Nephron (organoid): ENCODE results near the gene B3GALT5.

ENCODE experiments used
- H3K27ac Mint-ChIP-seq, 3 experiments: 2 replicates each; pipeline ENCODE4 v1.8.0; 2020; ENCODE audit warnings: mixed read lengths in 3 of 3, mild to moderate bottlenecking in 2 of 3, moderate library complexity in 1 of 3
- H3K27me3 Mint-ChIP-seq: 2 replicates; pipeline ENCODE4 v1.8.0; 2021; ENCODE audit warnings: low read depth, mild to moderate bottlenecking, moderate library complexity, mixed read lengths
- H3K36me3 Mint-ChIP-seq: 2 replicates; pipeline ENCODE4 v1.8.0; 2020; ENCODE audit warnings: low read depth, mixed read lengths
- H3K4me1 Mint-ChIP-seq: 2 replicates; pipeline ENCODE4 v1.8.0; 2020; ENCODE audit warnings: mixed read lengths
- H3K4me3 Mint-ChIP-seq, 3 experiments: 2 replicates each; pipeline ENCODE4 v1.8.0; 2020; ENCODE audit warnings: mild to moderate bottlenecking in 3 of 3, mixed read lengths in 3 of 3, moderate library complexity in 2 of 3
- H3K9me3 Mint-ChIP-seq: 2 replicates; pipeline ENCODE4 v1.8.0; 2020; ENCODE audit warnings: mixed read lengths
- CTCF ChIP-seq, 3 experiments: fragments of 200-600 bp; sonication (generic); IDR thresholded peaks; one replicate each; pipeline ENCODE4 v1.5.0; 2021; ENCODE audit warnings: antibody characterized with exemption in 3 of 3; ENCODE audit not compliant: unreplicated experiment in 3 of 3

B3GALT5 gene

DNA sequence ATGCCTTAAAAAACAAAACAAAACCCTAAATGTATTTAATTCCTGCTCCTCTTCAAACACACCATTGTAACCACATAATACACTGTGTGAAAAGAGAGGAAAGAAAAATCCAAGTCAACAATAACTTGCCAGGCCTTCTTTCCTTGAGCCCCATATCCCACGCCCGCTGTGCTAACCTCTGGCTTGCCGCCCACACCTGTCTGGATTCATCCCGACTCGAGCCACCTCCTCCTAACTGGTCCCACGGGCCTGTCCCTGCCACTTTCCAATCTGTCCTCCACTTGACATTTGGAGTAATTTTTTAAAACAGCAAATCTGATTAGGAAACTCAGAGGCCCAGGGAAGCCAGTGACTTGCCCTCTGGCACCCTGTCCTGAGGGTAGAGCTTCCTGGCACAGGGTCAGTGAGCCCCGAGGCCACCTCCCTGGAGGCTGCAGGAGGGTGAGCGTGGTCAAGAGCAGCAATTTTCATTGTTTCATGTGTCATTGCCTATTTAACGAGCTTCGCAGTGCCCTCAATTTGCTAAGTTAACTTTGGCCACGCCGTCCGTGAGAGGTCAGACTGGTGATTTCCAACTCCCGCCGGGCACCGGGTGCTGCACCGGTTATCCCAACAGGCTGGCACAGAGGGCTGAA lies 54.1 kb downstream of the B3GALT5 start:
- H3K27ac Mint-ChIP-seq, result peak overlapping the region in 1 of 3 experiments; percentile 31
- no peak overlapping the region for H3K4me3 Mint-ChIP-seq
- no peak for TF ChIP-seq CTCF (IDR thresholded peaks at IDR 0.05; ENCODE audit: unreplicated experiment in 3 of 3)
- peaks cover 17% of the 10 kb centered on the region for H3K4me1 Mint-ChIP-seq
- no peaks in the 10 kb centered on the region for H3K36me3 Mint-ChIP-seq
- no peaks in the 10 kb centered on the region for H3K9me3 Mint-ChIP-seq
- H3K27me3 Mint-ChIP-seq, result no peaks in the 10 kb centered on the region

GRCh38 chr21:39667353-39667891 lies 54.7 kb downstream of the B3GALT5 start:
- Mint-ChIP-seq H3K36me3 (no peaks in the 10 kb centered on the region), H3K27me3 (no peaks in the 10 kb centered on the region), H3K4me1 (peaks cover 20% of the 10 kb centered on the region), H3K4me3 (no peak overlapping the region), H3K9me3 (no peaks in the 10 kb centered on the region), H3K27ac (no peak overlapping the region)
- TF ChIP-seq CTCF (IDR thresholded peaks at IDR 0.05; ENCODE audit: unreplicated experiment in 3 of 3), result no peak

- Mint-ChIP-seq H3K27ac (no peak overlapping the region), H3K9me3 (no peaks in the 10 kb centered on the region), H3K36me3 (no peaks in the 10 kb centered on the region), H3K27me3 (no peaks in the 10 kb centered on the region), H3K4me1 (peaks cover 25% of the 10 kb centered on the region), H3K4me3 (no peak overlapping the region)
- no peak for TF ChIP-seq CTCF (IDR thresholded peaks at IDR 0.05; ENCODE audit: unreplicated experiment in 3 of 3)
These were observed 55.6 kb downstream of the B3GALT5 start for GRCh38 chr21:39668369-39668768.

DNA sequence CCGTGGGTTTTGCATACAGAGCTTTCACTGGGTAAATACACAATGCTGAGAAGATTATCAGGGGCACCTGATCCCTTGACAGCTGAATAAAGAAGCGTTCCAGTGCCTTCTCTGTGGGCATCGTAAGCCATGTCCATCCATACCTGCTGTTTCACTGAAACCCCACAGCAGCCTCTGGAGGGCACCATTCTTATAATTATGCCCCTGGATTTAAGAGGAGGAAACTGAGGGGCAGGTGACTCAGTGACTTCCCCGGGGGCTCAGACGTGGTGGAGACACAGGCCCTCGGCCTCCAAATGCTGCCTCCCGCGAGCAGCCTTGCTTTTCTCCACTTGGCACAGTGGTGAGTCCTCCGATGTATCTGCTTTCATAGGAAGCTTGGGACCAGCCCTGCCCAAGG lies 56.7 kb downstream of the B3GALT5 start:
- H3K4me3 Mint-ChIP-seq, result no peak overlapping the region
- peaks cover 36% of the 10 kb centered on the region for H3K4me1 Mint-ChIP-seq
- H3K9me3 Mint-ChIP-seq, result no peaks in the 10 kb centered on the region
- H3K27me3 Mint-ChIP-seq, result no peaks in the 10 kb centered on the region
- TF ChIP-seq CTCF (IDR thresholded peaks at IDR 0.05; ENCODE audit: unreplicated experiment in 3 of 3), result no peak
- no peaks in the 10 kb centered on the region for H3K36me3 Mint-ChIP-seq
- no peak overlapping the region for H3K27ac Mint-ChIP-seq

GRCh38 chr21:39669976-39670661 lies 57.4 kb downstream of the B3GALT5 start:
- TF ChIP-seq CTCF (IDR thresholded peaks at IDR 0.05; ENCODE audit: unreplicated experiment in 3 of 3), result no peak
- Mint-ChIP-seq H3K36me3 (no peaks in the 10 kb centered on the region), H3K27ac (no peak overlapping the region), H3K4me3 (no peak overlapping the region), H3K27me3 (no peaks in the 10 kb centered on the region), H3K4me1 (peaks cover 41% of the 10 kb centered on the region), H3K9me3 (no peaks in the 10 kb centered on the region)
